GM18861 (cell line): ENCODE results near the gene KLHL22.
A peak's percentile ranks its signal among the peaks of the same experiment; 100 is the strongest.
"Not testable (repeated sequence)": the region's sequence is repeated elsewhere in the genome, so short reads cannot be mapped to it uniquely, and the experiment has no call there.

Experiments
- ATAC-seq: cut with Tn5 transposase; IDR thresholded peaks from one replicate; pipeline ENCODE4 v1.9.1; 2021; ENCODE audit not compliant: unreplicated experiment

Gene KLHL22

DNA sequence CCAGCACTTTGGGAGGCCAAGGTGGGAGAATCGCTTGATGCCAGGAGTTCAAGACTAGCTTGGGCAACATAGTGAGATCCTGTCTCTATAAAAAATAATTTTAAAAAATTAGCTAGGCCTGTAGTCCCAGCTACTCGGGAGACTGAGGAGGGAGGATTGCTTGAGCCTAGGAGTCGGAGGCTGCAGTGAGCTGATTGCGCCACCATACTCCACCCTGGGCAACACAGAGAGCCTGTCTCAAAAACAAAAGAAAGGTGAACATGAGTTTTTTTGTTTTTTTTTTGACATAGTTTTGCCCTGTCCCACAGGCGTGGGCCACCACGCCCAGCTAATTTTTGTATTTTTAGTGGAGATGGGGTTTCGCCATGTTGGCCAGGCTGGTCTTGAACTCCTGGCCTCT is 29.5 kb upstream of the KLHL22 start:
- ATAC-seq, result no peak

DNA sequence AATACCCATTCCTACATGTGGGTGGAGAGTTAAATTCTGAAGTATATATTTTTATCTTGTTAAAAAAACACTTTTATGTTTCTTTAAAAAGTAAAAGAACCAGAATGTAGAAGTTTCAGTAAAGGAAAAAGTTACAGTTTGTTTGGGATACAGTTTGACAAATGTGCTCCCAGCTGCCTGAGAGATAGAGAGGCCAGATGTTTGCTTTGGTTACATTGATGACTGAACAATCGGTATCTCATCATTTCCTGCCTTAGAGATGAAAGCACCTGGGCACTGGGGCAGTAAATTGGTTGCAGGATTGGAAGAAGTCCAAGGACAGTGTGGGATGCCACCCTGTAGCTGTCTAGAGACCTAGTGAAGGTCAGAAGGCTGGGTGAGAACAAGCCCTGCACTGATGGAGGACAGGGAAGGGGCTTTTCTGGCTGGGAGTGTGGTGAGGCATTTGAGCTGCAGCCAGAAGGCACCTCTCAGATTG is 28.4 kb upstream of the KLHL22 start:
- ATAC-seq, result no peak

GRCh38 chr22:20523086-20523983 is 27.7 kb upstream of the KLHL22 start:
- ATAC-seq, result no peak

- no peak for ATAC-seq
Observed at GRCh38 chr22:20522134-20523004, 26.8 kb upstream of the KLHL22 start.

DNA sequence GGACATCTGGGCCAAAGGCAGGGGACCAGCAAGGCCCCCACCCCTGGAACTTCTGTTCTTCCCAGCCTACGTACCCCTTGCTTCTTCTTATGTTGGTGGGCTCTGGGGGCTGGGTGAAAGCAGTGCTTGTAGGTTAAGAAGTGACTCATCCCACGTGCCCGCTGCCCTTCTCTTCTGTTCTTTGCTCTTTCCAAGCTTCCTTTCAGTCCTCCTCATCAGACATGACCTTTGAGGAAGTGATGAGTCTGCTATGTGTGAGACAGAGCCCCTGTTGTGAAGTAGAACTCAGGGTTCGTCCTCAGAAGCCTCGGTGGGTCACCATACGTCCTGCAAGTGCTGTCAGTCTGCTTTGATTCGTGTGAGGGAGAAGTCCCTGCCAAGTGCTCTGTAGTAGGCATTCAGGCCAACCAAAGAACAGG is 24.5 kb upstream of the KLHL22 start:
- ATAC-seq, result no peak

DNA sequence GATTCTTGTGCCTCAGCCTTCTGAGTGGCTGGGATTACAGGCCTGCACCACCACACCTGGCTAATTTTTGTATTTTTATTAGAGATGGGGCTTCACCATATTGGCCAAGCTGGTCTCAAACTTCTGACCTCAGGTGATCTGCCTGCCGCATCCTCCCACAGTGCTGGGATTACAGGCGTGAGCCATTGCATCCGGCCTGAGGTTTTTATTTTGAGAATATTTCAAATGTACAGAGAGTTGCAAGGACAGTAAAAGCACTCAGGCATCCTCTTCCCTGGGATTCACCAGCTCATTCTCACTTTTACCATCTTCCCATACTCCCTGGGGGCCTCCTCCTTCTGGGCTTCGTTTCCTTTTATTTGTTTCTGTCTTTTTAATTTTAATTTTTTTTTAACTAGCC is 24.0 kb upstream of the KLHL22 start:
- ATAC-seq, result no peak

DNA sequence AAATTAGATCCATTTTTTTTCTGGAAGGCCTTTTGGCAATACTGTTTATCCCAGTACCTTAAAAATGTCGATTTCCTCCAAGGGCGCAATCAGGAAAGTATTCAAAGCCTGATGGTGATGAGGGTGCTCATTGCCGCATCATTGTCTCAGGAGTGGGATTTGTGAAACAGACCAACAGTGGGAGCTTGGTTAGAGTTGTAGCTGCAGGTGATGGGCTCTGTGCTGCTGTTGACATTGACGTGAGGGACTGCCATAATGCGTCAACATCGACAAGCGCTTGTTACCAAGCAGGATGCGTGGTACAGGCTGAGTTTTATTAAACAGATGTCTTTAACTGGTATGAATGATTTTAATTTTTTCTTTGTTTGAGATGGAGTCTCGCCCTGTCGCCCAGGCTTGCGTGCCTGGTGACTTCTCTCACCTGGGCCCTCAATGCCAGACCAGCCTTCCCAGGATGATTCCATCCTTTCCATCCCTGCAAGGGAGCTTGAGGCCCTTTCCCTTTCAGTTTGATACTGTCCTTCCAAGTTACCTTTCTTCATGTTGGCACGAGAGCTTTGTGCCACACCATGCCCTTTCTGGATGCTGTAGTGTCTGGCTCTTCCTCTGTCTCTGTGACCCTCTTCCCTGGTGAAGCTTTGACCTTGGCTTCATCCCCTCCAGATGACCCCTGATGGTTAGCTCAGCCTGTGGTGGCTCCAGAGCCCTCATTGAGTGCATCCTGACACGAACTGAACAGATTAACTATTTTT is 22.4 kb upstream of the KLHL22 start:
- no peak for ATAC-seq

- ATAC-seq, result no peak
Observed at GRCh38 chr22:20517422-20517821, 21.8 kb upstream of the KLHL22 start.

GRCh38 chr22:20516399-20516798 is 20.8 kb upstream of the KLHL22 start:
- no peak for ATAC-seq

DNA sequence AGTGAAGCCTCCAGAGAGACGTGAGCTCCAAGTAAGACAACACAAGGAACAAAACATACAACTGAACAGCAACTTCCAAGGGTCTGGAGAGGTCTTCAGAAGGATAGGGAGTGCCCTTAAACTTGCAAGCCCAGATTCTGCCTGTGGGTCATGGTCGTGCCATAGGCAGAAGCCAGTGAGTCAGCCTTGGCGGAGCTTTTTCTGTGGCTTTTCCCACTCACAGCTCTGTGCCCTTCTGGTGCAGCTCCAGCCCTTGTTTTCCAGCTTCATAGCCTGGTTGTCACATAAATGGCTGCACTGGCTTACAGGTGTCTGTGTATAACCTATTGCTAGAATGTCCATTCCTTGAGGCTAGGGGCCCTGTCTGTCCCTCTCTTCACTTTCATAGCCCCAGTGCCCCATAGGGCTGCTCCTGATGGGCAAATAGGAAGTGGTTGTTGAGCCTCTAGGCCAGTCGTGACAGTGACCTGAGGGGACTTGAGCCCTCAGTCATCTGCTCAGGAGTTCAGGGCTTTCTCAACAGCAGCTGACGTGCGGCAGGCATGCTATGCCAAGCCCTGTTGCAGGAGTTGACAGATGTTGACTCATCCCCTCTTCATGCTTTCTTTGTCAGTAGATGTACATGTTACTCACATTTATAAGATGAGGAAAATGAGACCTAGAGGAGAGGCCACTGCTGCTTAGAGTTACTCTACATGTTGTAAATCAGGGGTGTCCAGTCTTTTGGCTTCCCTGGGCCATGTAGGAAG is 19.2 kb upstream of the KLHL22 start:
- no peak for ATAC-seq

DNA sequence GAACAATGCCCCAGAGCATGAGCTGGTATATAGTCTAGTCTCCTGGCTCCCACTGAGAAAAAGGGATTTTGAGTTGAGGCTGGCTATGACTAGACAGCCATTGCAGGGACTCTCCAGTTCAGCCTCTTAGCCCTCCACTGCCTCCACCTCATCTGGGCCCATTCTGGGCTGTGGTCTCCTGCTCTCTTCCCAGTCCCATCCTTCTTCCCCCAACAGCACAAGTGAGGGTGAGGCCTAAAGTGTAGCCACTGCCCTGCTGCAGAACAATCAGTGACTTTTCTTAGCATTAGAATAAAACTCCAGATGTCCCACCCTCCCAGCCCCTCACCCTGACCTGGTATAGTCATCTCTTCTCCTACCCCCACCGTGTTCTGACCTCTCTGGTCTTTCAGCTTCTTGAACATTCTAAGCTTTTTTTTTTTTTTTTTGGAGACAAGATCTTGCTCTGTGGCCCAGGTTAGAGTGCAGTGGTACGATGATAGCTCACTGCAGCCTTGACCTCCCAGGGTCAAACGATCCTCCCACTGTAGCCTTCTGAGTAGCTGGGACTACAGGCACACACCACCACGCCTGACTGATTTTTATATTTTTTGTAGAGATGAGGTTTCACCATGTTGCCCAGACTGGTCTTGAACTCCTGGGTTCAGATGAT is 16.1 kb upstream of the KLHL22 start:
- ATAC-seq, result no peak

DNA sequence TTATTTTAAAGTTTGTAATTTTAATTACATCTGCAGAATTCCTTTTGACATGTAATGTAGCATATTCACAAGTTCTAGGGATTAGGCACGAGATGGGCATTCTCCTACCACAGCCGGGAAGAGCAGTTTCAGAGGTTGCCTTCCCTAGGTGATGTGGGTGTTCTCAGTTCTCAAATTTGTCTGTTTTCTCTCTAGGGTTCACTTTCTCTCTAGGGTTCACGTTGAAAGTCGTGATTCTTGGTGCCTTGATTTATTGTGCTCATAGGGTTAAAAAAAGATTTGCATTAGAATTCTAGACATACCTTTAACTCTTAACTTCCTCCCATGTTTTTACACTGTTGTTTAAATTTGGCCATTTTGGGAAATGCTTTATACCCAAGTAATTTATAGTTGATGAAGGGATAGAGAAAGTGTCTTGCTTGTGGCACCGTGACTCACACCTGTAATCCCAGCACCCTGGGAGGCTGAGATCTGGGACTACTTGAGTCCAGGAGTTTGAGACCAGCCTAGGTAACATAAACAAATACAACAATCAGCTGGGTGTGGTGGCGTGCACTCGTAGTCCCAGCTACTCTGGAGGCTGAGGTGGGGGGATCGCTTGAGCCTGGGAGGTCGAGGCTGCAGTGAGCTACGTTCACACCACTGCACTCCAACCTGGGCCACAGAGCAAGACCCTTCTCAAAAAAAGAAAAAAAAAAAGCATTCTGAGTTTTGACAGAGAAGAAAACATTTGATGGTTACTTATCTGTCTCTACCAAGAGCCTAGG is 15.4 kb upstream of the KLHL22 start:
- no peak for ATAC-seq

GRCh38 chr22:20509344-20510047 is 13.9 kb upstream of the KLHL22 start:
- no peak for ATAC-seq

GRCh38 chr22:20508815-20509271 is 13.2 kb upstream of the KLHL22 start:
- ATAC-seq, result no peak

DNA sequence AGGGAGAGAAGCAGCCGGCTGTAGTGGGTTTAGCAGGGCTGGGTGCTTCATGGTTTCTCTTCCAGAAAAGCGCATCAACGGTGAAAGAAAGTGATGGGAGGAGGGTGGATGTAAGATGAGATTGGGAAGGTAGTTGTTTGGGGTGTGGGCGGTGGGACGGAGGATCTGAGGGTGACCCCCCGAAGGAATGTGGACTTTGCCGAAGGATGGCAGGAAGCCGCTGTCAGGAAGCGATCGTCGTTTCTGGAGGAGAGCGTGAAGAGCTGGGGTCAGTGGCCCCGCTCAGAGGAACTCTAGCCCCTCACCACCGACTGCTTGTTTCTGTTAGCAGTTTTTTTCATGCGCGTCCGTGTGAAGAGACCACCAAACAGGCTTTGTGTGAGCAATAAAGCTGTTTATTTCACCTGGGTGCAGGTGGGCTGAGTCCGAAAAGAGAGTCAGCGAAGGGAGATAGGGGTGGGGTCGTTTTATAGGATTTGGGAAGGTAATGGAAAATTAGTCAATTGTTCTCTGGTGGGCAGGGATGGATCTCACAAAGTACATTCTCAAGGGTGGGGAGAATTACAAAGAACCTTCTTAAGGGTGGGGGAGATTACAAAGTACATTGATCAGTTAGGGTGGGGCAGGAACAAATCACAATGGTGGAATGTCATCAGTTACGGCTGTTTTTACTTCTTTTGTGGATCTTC is 12.6 kb upstream of the KLHL22 start:
- not testable (repeated sequence) for ATAC-seq

GRCh38 chr22:20507253-20508066 is 11.9 kb upstream of the KLHL22 start, which contains the start of gene MED15:
Gene MED15, plus strand, starts transcription at chr22:20507610. Its CDS starts 69 bp downstream, at chr22:20507679.
- ATAC-seq, result peak; percentile 79
